Ishikawa (cell line): ENCODE results near the gene NDRG2.

Source experiments
- CEBPB ChIP-seq: IDR thresholded peaks from 2 replicates; pipeline ENCODE4 v1.6.1; 2012
- CREB1 ChIP-seq: IDR thresholded peaks from 2 replicates; pipeline ENCODE4 v1.6.1; 2012; ENCODE audit warnings: low read depth
- EGR1 ChIP-seq: IDR thresholded peaks from 2 replicates; pipeline ENCODE4 v1.6.1; 2012
- EP300 ChIP-seq: IDR thresholded peaks from 2 replicates; pipeline ENCODE4 v1.6.1; 2012; ENCODE audit warnings: borderline replicate concordance
- FOXM1 ChIP-seq: IDR thresholded peaks from 2 replicates; pipeline ENCODE4 v1.6.1; 2012; ENCODE audit warnings: low read depth, borderline replicate concordance
- MAX ChIP-seq: IDR thresholded peaks from 2 replicates; pipeline ENCODE4 v1.6.1; 2012
- NFIC ChIP-seq: IDR thresholded peaks from 2 replicates; pipeline ENCODE4 v1.6.1; 2012
- RAD21 ChIP-seq: IDR thresholded peaks from 2 replicates; pipeline ENCODE4 v1.6.1; 2012; ENCODE audit warnings: low read depth
- REST ChIP-seq: IDR thresholded peaks from 2 replicates; pipeline ENCODE4 v1.6.1; 2012; ENCODE audit warnings: low read depth, mild to moderate bottlenecking
- TAF1 ChIP-seq: IDR thresholded peaks from 2 replicates; pipeline ENCODE4 v1.6.1; 2012; ENCODE audit warnings: low read depth, mild to moderate bottlenecking
- TCF12 ChIP-seq: IDR thresholded peaks from 2 replicates; pipeline ENCODE4 v1.6.1; 2012; ENCODE audit warnings: low read depth
- TEAD4 ChIP-seq: IDR thresholded peaks from 2 replicates; pipeline ENCODE4 v1.6.1; 2012
- USF1 ChIP-seq: IDR thresholded peaks from 2 replicates; pipeline ENCODE4 v1.6.1; 2012
- YY1 ChIP-seq: IDR thresholded peaks from 2 replicates; pipeline ENCODE4 v1.6.1; 2012; ENCODE audit warnings: low read depth
- ZBTB7A ChIP-seq: IDR thresholded peaks from 2 replicates; pipeline ENCODE4 v1.6.1; 2012; ENCODE audit warnings: low read depth

The NDRG2 gene

GRCh38 chr14:21025371-21026273 is 761 bp upstream of the NDRG2 start:
- TF ChIP-seq EGR1, result no peak
- TF ChIP-seq ZBTB7A, result no peak; the same call in 1 of the 2 replicates
- no peak for TF ChIP-seq TEAD4
- no peak for TF ChIP-seq RAD21
- TF ChIP-seq CEBPB, result no peak
- no peak for TF ChIP-seq REST
- no peak for TF ChIP-seq USF1
- no peak for TF ChIP-seq YY1
- TF ChIP-seq NFIC, result no peak

GRCh38 chr14:21023817-21024584 is 860 bp downstream of the NDRG2 start:
- TF ChIP-seq TAF1 (no peak), CEBPB (no peak), EP300 (no peak), ZBTB7A (no peak), YY1 (no peak), MAX (no peak), TEAD4 (no peak), CREB1 (no peak), RAD21 (no peak), REST (no peak), EGR1 (no peak), USF1 (no peak), FOXM1 (no peak), TCF12 (no peak), NFIC (no peak)

GRCh38 chr14:21023174-21023573 is 1.7 kb downstream of the NDRG2 start:
- TF ChIP-seq EP300, result no peak
- TF ChIP-seq MAX, result no peak
- TF ChIP-seq ZBTB7A, result no peak
- TF ChIP-seq CREB1, result no peak
- TF ChIP-seq NFIC, result no peak
- no peak for TF ChIP-seq TEAD4
- no peak for TF ChIP-seq YY1
- no peak for TF ChIP-seq EGR1
- TF ChIP-seq USF1, result no peak
- no peak for TF ChIP-seq FOXM1

GRCh38 chr14:21022686-21023085 is 2.2 kb downstream of the NDRG2 start:
- TF ChIP-seq REST, result no peak
- TF ChIP-seq RAD21, result no peak
- TF ChIP-seq EGR1, result no peak
- TF ChIP-seq EP300, result no peak
- TF ChIP-seq TAF1, result no peak
- no peak for TF ChIP-seq FOXM1
- no peak for TF ChIP-seq USF1
- no peak for TF ChIP-seq CEBPB
- no peak for TF ChIP-seq YY1
- no peak for TF ChIP-seq MAX
- no peak for TF ChIP-seq NFIC
